C4-2B (cell line): ENCODE data around the gene ITGA5.

Experiments used
- CTCF ChIP-seq: fragments of 450-650 bp; conservative IDR thresholded peaks from 2 replicates; pipeline ENCODE4 v1.5.1; 2017; ENCODE audit warnings: mild to moderate bottlenecking
- ZFX ChIP-seq: fragments of 450-650 bp; IDR thresholded peaks from 2 replicates; pipeline ENCODE4 v1.6.1; 2017

DNA sequence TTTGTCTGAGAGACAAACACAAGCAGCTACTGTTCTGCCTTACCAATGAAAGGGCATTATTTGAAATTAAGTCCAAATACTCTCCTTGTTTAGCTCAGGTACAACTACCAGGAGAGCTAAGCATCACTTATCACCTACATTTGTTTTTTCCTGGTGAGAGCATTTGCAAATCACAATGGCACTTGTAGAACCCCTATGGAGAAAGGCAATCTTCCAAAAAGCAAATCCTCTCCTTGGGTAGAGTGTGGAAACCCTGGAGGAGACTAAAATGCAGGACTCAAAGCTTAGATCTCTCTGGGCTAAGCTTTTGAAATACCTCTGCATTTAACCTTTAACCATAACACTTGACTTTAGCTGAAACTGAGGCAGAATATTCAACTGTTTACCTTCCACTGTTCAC, 33.6 kb upstream of the ITGA5 start:
- no peak for TF ChIP-seq CTCF
- TF ChIP-seq ZFX = no peak
